HepG2 (cell line): Measurements from ENCODE around the gene MAN2A2. TPM values are rescaled to one million over a fixed set of nuclear protein-coding genes. Genes with fewer than 3 reads are reported as not detected.

ENCODE experiments used
- CBX1 ChIP-seq: IDR thresholded peaks from one replicate; pipeline ENCODE4 v1.6.1; 2016; ENCODE audit warnings: antibody characterized with exemption, low read depth
- CENPX ChIP-seq: sonication (generic); formaldehyde crosslinking; IDR thresholded peaks from 2 replicates; pipeline ENCODE4 v1.9.0; 2021; ENCODE audit warnings: mild to moderate bottlenecking, missing genetic modification reagents, moderate library complexity
- GLI4 ChIP-seq: sonication (generic); formaldehyde crosslinking; IDR thresholded peaks from 2 replicates; pipeline ENCODE4 v1.5.1; 2020; ENCODE audit warnings: missing genetic modification reagents, mild to moderate bottlenecking, moderate library complexity, borderline replicate concordance
- MNT ChIP-seq: fragments of 450-650 bp; IDR thresholded peaks from 2 replicates; pipeline ENCODE4 v1.6.1; 2016
- NCOA2 ChIP-seq: sonication (generic); formaldehyde crosslinking; IDR thresholded peaks from 2 replicates; pipeline ENCODE4 v1.8.0; 2022; ENCODE audit warnings: inconsistent platforms
- NFE2 ChIP-seq: sonication (generic); formaldehyde crosslinking; IDR thresholded peaks from 2 replicates; pipeline ENCODE4 v1.4.0; 2020; ENCODE audit warnings: missing genetic modification reagents
- PCBP2 ChIP-seq: fragments of 200-400 bp; formaldehyde crosslinking; optimal IDR thresholded peaks from 2 replicates; pipeline ENCODE3; 2018; ENCODE audit warnings: low read length, low read depth; ENCODE audit not compliant: poor library complexity, severe bottlenecking
- SNAI1 ChIP-seq: sonication (generic); formaldehyde crosslinking; IDR thresholded peaks from 2 replicates; pipeline ENCODE4 v1.5.0; 2020; ENCODE audit warnings: mild to moderate bottlenecking, missing genetic modification reagents, borderline replicate concordance
- USF2 ChIP-seq, 2 experiments: sonication (generic) in 1 of 2; formaldehyde crosslinking in 1 of 2; IDR thresholded peaks; 2 replicates each; pipeline versions ENCODE4 v1.5.1 to v1.6.1; 2011 to 2020; ENCODE audit warnings: borderline replicate concordance in 1 of 2, low read depth in 1 of 2, low read length in 1 of 2, mild to moderate bottlenecking in 1 of 2, missing genetic modification reagents in 1 of 2, moderate library complexity in 1 of 2
- ZFP82 ChIP-seq: sonication (generic); formaldehyde crosslinking; IDR thresholded peaks from 2 replicates; pipeline ENCODE4 v1.5.1; 2020; ENCODE audit warnings: mild to moderate bottlenecking, missing genetic modification reagents, borderline replicate concordance
- ZNF556 ChIP-seq: sonication (generic); formaldehyde crosslinking; IDR thresholded peaks from 2 replicates; pipeline ENCODE4 v1.4.0; 2020; ENCODE audit warnings: mild to moderate bottlenecking, missing genetic modification reagents, borderline replicate concordance
- ZNF607 ChIP-seq: sonication (generic); formaldehyde crosslinking; IDR thresholded peaks from 2 replicates; pipeline ENCODE4 v1.5.1; 2020; ENCODE audit warnings: missing genetic modification reagents, mild to moderate bottlenecking, borderline replicate concordance
- ZNF839 ChIP-seq: sonication (generic); formaldehyde crosslinking; IDR thresholded peaks from 2 replicates; pipeline ENCODE4 v1.4.0; 2020; ENCODE audit warnings: missing genetic modification reagents, mild to moderate bottlenecking, borderline replicate concordance
- polyA plus RNA-seq, 8 experiments: library from polyadenylated mRNA; depleted of rRNA in 3 of 8; stranded (reverse) in 7 of 8; unstranded in 1 of 8; fragments of >200 nt; fragmentation: Illumina TruSeq in 4 of 8; extraction: Trizol in 4 of 8; gene quantifications; 2 replicates each; pipeline versions ENCODE4 v1.2.1 to v1.2.3, GENCODE V29; 2011 to 2016; ENCODE audit warnings: low read depth in 4 of 8, missing spikeins in 1 of 8, mixed read lengths in 1 of 8; ENCODE audit not compliant: insufficient read depth in 1 of 8
- total RNA-seq, 5 experiments: library from RNA; depleted of rRNA; stranded (reverse); fragments of >200 nt; fragmentation: Illumina TruSeq; extraction: Trizol; gene quantifications; 2 replicates each; pipeline ENCODE4 v1.2.3, GENCODE V29; 2016; ENCODE audit warnings: low read depth in 1 of 5
- TF ChIP-seq, protein P1 (sequence below): sonication (generic); formaldehyde crosslinking; conservative IDR thresholded peaks from 2 replicates; pipeline ENCODE4 v1.4.0; 2020; ENCODE audit warnings: missing genetic modification reagents
- TF ChIP-seq, protein P2 (sequence below): sonication (generic); formaldehyde crosslinking; IDR thresholded peaks from 2 replicates; pipeline ENCODE4 v1.4.0; 2020; ENCODE audit warnings: missing genetic modification reagents

MAN2A2 gene
- total and polyA plus RNA-seq, 2 of the 13 experiments (the other 11 are each of a cell fraction or from before 2014, with no cell fraction given): 17.5 to 51.5 TPM

DNA sequence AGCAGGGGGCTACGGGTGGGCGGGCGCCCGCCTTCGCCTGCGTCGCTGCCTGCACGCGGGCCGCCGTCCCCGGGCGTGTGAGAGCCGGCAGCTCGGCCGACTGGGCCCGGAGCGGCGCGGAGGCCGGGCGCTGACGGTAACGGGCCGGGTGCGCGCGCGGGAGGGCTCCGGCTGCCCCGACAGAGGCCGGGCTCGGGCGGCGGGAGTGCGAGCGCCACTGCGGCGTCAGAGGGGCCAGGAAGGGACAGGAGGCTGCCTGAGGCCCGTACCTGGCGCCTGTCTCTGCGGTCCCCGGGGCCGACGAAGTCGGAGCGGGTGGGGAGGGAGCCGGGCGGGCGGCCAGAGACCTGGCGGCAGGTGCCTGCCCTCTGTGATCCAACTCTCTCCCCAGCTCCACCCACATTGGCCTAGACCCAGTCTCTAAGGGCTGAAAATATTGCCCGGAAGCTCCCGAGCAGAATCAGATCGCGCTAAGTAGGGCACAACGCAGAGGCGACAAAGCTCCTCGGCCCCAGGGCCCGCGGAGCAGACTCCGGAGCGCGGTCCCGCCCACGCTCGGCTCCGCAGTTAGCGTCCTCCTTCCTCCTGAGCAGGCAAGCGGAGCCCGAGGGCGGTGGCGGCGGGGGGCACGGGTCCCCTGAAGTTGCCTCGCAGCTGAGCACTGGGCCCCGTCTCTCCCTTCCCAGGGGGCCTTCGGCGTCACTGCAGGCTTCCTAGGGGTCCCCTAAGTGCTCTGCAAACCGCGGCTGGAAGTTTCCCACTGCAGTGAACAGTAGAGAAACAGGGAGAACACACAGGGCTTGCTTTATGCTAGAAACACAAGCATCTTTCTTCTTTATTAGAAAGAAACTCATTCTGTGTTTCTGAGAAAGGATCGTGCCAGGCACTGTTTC, at the start of gene MAN2A2 (continued):
- TF ChIP-seq, protein P1, sequence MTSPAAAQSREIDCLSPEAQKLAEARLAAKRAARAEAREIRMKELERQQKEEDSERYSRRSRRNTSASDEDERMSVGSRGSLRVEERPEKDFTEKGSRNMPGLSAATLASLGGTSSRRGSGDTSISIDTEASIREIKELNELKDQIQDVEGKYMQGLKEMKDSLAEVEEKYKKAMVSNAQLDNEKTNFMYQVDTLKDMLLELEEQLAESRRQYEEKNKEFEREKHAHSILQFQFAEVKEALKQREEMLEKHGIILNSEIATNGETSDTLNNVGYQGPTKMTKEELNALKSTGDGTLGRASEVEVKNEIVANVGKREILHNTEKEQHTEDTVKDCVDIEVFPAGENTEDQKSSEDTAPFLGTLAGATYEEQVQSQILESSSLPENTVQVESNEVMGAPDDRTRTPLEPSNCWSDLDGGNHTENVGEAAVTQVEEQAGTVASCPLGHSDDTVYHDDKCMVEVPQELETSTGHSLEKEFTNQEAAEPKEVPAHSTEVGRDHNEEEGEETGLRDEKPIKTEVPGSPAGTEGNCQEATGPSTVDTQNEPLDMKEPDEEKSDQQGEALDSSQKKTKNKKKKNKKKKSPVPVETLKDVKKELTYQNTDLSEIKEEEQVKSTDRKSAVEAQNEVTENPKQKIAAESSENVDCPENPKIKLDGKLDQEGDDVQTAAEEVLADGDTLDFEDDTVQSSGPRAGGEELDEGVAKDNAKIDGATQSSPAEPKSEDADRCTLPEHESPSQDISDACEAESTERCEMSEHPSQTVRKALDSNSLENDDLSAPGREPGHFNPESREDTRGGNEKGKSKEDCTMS: no peak
- no peak for TF ChIP-seq ZNF607 (CRISPR knock-in tag)
- TF ChIP-seq NCOA2 (CRISPR knock-in tag): no peak
- TF ChIP-seq PCBP2: no peak
- TF ChIP-seq, protein P2, sequence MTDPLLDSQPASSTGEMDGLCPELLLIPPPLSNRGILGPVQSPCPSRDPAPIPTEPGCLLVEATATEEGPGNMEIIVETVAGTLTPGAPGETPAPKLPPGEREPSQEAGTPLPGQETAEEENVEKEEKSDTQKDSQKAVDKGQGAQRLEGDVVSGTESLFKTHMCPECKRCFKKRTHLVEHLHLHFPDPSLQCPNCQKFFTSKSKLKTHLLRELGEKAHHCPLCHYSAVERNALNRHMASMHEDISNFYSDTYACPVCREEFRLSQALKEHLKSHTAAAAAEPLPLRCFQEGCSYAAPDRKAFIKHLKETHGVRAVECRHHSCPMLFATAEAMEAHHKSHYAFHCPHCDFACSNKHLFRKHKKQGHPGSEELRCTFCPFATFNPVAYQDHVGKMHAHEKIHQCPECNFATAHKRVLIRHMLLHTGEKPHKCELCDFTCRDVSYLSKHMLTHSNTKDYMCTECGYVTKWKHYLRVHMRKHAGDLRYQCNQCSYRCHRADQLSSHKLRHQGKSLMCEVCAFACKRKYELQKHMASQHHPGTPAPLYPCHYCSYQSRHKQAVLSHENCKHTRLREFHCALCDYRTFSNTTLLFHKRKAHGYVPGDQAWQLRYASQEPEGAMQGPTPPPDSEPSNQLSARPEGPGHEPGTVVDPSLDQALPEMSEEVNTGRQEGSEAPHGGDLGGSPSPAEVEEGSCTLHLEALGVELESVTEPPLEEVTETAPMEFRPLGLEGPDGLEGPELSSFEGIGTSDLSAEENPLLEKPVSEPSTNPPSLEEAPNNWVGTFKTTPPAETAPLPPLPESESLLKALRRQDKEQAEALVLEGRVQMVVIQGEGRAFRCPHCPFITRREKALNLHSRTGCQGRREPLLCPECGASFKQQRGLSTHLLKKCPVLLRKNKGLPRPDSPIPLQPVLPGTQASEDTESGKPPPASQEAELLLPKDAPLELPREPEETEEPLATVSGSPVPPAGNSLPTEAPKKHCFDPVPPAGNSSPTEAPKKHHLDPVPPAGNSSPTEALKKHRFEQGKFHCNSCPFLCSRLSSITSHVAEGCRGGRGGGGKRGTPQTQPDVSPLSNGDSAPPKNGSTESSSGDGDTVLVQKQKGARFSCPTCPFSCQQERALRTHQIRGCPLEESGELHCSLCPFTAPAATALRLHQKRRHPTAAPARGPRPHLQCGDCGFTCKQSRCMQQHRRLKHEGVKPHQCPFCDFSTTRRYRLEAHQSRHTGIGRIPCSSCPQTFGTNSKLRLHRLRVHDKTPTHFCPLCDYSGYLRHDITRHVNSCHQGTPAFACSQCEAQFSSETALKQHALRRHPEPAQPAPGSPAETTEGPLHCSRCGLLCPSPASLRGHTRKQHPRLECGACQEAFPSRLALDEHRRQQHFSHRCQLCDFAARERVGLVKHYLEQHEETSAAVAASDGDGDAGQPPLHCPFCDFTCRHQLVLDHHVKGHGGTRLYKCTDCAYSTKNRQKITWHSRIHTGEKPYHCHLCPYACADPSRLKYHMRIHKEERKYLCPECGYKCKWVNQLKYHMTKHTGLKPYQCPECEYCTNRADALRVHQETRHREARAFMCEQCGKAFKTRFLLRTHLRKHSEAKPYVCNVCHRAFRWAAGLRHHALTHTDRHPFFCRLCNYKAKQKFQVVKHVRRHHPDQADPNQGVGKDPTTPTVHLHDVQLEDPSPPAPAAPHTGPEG: no peak
- no peak for TF ChIP-seq NFE2
- no peak for TF ChIP-seq ZNF556 (CRISPR knock-in tag)
- TF ChIP-seq ZNF839 (CRISPR knock-in tag): no peak
- TF ChIP-seq GLI4 (CRISPR knock-in tag): no peak
- TF ChIP-seq MNT: no peak
- no peak for TF ChIP-seq CENPX (CRISPR knock-in tag)
- peak; percentile 72; the same call in 1 of the 2 replicates for TF ChIP-seq SNAI1
- TF ChIP-seq USF2 (IDR thresholded peaks at IDR 0.05; ENCODE audit: low read depth, low read length): no peak
- TF ChIP-seq USF2 (CRISPR knock-in tag; IDR thresholded peaks at IDR 0.05; ENCODE audit: borderline replicate concordance): no peak
- no peak for TF ChIP-seq ZFP82 (CRISPR knock-in tag)
- TF ChIP-seq CBX1: no peak
